ENCODE measurements around the gene CORO2A. TPM values are rescaled to one million over a fixed set of nuclear protein-coding genes. Genes with fewer than 3 reads are reported as not detected.

Gene CORO2A
- total RNA-seq, 1 experiment from 2014 or later, result 15.8 TPM

DNA sequence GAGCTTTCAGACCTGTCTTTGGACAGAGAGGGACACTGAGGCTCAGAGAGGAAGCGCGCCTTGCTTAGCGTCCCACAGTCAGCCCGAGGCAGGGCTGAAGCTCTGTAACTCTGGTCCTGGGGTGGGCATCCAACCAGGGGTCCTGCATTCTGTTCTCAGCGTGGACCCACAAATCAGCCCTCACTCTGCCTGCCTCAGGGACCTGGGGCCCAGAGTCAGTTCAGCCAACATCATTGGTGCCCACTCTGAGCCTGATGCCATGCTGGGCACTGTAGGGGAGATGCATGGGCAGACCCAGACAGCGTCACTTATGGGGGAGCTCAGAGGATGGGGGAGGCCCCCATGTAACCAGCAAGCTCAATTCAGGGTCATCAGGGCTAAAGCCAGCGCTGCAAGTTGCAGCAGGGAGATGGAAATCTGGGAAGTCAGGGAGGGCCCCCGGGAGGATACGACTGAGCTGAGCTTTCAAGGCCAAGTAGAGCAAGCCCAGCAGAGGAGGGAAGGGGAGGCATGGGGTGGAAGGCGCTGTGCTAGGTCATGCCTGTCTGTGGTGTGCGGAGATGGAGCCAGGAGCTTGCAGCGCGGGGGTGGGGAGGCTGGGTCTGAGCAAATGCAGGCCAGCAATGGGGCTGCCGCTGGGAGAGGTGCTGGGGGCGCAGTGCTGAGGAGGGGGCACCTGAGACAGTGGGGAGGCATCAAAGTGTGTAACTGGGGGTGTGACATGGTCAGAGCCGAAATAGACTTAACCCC, 21.1 kb downstream of the CORO2A start:
- Mint-ChIP-seq H3K4me1 (peaks cover 63 to 65% of the 10 kb centered on the region in 2 experiments), H3K27me3 (ENCODE audit: low read depth) (no peaks in the 10 kb centered on the region), H3K27ac (peak overlapping the region; percentile 55 to 95 (median 82); a peak in 4 of 7 replicates), H3K4me3 (peak overlapping the region in 1 of 2 experiments; percentile 55; a peak in 2 of 5 replicates), H3K9me3 (no peaks in the 10 kb centered on the region), H3K36me3 (ENCODE audit: insufficient read depth in 1 of 3, low read depth in 3 of 3) (no peaks in the 10 kb centered on the region; a peak in 1 of 7 replicates)
- Histone ChIP-seq H2BK15ac (ENCODE audit: low read depth, low read length) (no peak overlapping the region), H2AFZ (ENCODE audit: low read length) (no peak overlapping the region), H3K18ac (ENCODE audit: insufficient read length, low read depth, low read length) (no peak overlapping the region), H4K8ac (replicated peaks; ENCODE audit: insufficient read length, low read depth, low read length) (no peak overlapping the region), H3K9ac (ENCODE audit: extremely low read depth, insufficient read length, low read length) (no peak overlapping the region), H2BK5ac (ENCODE audit: insufficient read length, low read length) (no peak overlapping the region), H3K14ac (ENCODE audit: insufficient read depth, low read length) (peak overlapping the region; percentile 28; the same call in 1 of the 2 replicates), H4K91ac (ENCODE audit: insufficient read length, low read depth, low read length) (no peak overlapping the region), H2BK12ac (ENCODE audit: insufficient read length, low read depth, low read length) (no peak overlapping the region), H3K79me1 (ENCODE audit: insufficient read depth, low read depth, low read length, poor library complexity, severe bottlenecking) (no peaks in the 10 kb centered on the region), H2BK20ac (ENCODE audit: low read depth, low read length, poor library complexity, severe bottlenecking) (no peak overlapping the region), H3K4me1 (ENCODE audit: insufficient read depth, low read length) (peaks cover 14% of the 10 kb centered on the region; the same call in 1 of the 2 replicates), H3K56ac (ENCODE audit: insufficient read length, low read depth, low read length) (no peak overlapping the region), H3K23ac (ENCODE audit: insufficient read length, low read depth, low read length) (no peak overlapping the region), H3T11ph (ENCODE audit: low read length) (no peak overlapping the region), H4K20me1 (ENCODE audit: control insufficient read depth, insufficient read depth, insufficient read length) (peaks cover 3% of the 10 kb centered on the region), H3K4ac (ENCODE audit: low read depth, low read length) (no peak overlapping the region), H3K79me2 (ENCODE audit: insufficient read depth, low read length) (no peaks in the 10 kb centered on the region; the same call in 1 of the 2 replicates), H3K4me2 (ENCODE audit: insufficient read depth, insufficient read length, low read length) (no peak overlapping the region), H3K27me3 (ENCODE audit: insufficient read depth, low read length) (no peaks in the 10 kb centered on the region), H2AK5ac (ENCODE audit: insufficient read length, low read length) (no peak overlapping the region), H3K9me3 (ENCODE audit: control insufficient read depth, low read depth, low read length) (no peaks in the 10 kb centered on the region), H3K27ac (ENCODE audit: insufficient read length, low read depth, low read length) (no peak overlapping the region), H4K5ac (ENCODE audit: insufficient read length, low read depth, low read length) (no peak overlapping the region), H3K23me2 (ENCODE audit: insufficient read length, low read depth, low read length, poor library complexity, severe bottlenecking) (no peaks in the 10 kb centered on the region), H2BK120ac (ENCODE audit: low read depth, low read length, poor library complexity, severe bottlenecking) (no peak overlapping the region)
- TF ChIP-seq, protein P1, sequence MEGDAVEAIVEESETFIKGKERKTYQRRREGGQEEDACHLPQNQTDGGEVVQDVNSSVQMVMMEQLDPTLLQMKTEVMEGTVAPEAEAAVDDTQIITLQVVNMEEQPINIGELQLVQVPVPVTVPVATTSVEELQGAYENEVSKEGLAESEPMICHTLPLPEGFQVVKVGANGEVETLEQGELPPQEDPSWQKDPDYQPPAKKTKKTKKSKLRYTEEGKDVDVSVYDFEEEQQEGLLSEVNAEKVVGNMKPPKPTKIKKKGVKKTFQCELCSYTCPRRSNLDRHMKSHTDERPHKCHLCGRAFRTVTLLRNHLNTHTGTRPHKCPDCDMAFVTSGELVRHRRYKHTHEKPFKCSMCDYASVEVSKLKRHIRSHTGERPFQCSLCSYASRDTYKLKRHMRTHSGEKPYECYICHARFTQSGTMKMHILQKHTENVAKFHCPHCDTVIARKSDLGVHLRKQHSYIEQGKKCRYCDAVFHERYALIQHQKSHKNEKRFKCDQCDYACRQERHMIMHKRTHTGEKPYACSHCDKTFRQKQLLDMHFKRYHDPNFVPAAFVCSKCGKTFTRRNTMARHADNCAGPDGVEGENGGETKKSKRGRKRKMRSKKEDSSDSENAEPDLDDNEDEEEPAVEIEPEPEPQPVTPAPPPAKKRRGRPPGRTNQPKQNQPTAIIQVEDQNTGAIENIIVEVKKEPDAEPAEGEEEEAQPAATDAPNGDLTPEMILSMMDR (conservative IDR thresholded peaks at IDR 0.05), result no peak
- DNase-seq, result no peak
- WGBS (ENCODE audit: extremely low coverage, insufficient read length, low lambda C conversion rate), result no CpG with 5 or more reads among the region's 16 CpGs
